COLO829 (cell line): Measurements from ENCODE around the gene OR3A1.
"Not testable (repeated sequence)": the region's sequence is repeated elsewhere in the genome, so short reads cannot be mapped to it uniquely, and the experiment has no call there.

ENCODE experiments used
- DNase-seq: peaks from one replicate; pipeline ENCODE4 v3.0.0; 2012; ENCODE audit warnings: low spot score

OR3A1 gene, protein sequence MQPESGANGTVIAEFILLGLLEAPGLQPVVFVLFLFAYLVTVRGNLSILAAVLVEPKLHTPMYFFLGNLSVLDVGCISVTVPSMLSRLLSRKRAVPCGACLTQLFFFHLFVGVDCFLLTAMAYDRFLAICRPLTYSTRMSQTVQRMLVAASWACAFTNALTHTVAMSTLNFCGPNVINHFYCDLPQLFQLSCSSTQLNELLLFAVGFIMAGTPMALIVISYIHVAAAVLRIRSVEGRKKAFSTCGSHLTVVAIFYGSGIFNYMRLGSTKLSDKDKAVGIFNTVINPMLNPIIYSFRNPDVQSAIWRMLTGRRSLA

DNA sequence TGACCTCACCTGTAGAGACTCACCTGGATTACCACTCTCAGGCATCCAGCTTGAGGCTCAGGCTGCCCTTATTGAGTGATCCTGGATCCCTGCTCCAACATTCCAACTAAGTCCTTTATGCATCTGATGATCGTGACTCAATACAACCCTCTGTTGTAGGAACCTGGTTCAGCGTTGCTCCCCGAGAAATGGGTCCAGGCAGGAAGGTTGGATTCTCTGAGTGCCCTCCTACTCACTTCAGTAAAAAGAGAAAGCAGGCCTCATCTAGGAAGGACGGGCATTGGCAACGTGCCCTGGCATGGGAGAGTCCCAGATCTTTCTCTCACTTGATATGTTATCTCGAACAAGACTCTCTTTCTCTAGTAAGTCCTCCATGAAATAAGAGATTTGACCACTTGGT, at the start of gene OR3A1:
TSS of gene OR3A1 (minus strand) at position 101 of the 400 bp plus-strand sequence. CDS start 5,778 bp downstream, outside the sequence.
- DNase-seq: no peak

DNA sequence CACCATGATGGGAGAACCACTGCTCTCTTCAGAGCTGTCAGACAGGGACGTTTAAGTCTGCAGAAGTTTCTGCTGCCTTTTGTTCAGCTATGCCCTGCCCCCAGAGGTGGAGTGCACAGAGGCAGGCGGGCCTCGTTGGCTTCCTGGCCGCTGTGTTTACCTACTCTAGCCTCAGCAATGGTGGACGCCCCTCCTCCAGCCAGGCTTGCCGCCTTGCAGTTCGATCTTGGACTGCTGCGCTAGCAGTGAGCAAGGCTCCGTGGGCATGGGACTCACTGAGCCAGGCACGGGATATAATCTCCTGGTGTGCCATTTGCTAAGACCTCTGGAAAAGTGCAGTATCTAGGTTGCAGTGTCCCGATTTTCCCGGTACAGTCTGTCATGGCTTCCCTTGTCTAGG, 44.6 kb upstream of the OR3A1 start:
- not testable (repeated sequence) for DNase-seq

DNA sequence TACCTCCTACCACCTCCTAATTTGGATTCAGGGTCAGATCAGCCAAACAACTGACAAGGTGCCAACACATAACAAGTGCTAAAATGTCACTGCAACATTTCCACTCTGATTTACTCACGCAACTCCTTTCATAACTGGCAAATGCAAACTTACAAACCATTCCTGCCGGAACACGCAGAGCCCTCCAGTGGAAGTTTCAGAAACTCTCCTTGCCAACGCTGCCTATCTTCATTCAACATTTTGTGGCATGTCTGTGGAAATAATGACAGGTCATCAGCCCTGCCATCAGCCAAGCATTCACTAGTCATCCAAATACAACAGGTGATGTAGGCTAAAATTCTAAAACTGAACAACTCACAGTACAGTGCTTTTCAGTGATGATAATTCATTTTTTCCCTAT, 37.7 kb upstream of the OR3A1 start:
- DNase-seq: no peak

DNA sequence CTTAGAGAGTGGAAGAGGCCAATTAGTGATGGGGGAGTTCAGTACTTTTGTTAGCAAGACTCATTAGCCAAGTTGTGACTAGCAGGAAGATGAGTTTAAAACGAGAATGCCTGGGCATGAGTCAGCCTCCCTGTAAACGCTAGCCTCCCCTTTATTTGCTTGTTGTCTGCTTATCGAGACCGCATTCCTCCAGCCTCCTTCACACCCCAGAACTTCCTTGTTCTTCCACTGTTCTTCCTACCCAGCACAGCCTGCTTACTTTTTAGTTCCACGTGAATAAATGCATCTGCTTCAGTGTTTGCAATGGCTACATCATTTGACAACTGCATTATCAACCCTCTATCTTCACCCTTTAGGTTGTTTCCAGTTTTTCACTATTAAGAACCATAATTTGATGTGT, 20.2 kb upstream of the OR3A1 start:
- DNase-seq: no peak

DNA sequence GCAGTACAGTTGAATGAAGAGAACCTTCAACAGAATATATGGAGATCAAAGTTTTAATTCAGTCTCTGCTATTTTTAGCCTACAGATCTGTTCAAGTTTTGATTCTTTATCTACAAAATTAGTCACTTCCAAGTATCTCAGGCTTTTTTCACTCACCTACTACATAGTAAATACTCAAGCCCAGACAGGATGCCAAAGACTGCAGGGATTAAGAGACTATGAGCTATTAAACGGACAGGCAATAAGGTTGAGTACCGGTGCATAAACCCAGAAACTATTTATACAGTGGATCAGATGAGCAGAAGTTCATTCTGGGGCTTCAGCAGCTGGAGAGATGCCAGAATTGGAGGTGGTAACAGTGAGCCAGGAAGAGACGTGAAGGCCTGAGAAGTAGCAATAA, 18.7 kb upstream of the OR3A1 start:
- no peak for DNase-seq

DNA sequence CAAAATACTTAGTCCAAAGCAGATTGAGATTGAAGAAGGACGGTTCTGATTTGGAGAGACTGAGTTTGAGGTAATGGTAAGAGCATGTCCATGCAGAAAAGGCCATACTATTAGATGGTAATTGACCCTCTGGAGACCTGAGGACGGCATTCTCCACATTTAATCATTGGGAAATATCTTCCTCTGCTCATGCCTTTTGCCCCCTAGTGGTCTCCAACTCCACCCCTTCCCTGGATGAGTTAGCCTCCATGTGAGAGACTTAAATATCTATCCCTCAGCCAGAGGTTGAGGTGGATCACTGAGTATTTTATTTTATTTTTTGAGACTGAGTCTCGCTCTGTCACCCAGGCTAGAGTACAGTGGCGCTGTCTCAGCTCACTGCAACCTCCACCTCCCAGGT, 10.4 kb upstream of the OR3A1 start:
- DNase-seq: no peak

DNA sequence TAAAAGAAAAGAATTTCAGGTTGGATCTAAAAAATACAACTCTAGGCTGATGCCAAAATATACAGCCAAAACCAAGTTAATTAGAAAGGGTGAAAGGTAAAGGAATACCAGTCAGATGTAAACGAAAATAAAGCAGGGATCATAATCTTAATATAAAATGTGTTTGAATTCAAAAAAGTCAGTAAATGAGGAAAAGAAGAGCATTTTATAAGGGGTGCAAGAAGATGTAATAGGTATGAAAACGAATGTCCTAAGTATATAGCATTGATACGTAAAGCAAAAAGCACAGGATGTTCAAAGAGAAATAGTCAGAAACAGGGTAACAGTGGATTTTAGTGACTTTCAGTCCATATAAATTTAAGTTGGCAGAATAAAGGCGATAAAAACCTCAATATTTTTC, 2.5 kb downstream of the OR3A1 start:
- no peak for DNase-seq

DNA sequence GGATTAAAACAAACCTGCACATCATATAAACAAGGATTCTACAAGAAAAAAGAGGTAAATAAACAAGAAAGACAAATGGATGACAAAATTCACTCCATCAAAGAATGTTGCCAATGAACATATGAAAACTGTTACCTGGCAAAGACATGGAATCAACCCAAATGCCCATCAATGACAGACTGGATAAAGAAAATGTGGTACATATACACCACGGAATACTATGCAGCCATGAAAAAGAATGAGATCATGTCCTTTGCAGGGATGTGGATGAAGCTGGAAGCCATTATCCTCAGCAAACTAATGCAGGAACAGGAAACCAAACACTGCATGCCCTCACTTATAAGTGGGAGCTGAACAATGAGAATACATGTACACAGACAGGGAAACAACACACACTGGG, 4.6 kb downstream of the OR3A1 start:
- DNase-seq: not testable (repeated sequence)

DNA sequence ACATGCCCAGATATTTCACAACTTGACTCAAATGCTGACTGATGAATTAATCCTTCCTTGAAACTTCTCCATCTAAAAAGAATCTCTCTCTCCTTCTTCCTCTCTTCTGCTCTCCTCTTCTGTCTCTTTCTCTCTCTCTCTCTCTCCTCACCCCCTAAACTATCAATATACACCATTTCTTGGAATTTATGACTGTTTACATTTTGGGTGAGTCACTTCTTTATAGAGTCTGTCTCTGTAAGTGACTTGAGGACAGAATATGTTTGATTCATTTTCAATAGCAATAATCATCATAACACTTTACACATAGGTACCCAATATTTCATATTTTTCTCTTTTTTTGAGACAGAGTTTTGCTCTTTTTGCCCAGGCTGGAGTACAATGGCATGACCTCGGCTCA, 15.3 kb downstream of the OR3A1 start:
- DNase-seq: no peak

DNA sequence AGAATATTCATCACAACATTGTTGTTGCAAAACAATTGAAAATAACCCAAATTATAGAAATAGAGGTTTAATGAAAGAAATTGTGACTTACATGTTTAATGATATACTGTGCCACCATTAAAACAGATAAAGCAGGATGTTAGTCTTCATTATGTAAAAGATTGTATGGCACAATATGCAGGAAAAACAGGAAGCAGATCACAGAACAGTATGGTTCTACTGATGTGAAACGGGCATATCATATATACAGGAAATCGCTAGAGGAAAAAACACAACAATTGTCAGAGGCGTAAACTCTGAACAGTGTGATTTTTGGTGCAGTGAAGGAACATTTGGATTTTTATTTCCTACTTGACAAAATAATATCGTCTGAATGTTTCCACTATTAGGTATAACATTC, 22.0 kb downstream of the OR3A1 start:
- no peak for DNase-seq

DNA sequence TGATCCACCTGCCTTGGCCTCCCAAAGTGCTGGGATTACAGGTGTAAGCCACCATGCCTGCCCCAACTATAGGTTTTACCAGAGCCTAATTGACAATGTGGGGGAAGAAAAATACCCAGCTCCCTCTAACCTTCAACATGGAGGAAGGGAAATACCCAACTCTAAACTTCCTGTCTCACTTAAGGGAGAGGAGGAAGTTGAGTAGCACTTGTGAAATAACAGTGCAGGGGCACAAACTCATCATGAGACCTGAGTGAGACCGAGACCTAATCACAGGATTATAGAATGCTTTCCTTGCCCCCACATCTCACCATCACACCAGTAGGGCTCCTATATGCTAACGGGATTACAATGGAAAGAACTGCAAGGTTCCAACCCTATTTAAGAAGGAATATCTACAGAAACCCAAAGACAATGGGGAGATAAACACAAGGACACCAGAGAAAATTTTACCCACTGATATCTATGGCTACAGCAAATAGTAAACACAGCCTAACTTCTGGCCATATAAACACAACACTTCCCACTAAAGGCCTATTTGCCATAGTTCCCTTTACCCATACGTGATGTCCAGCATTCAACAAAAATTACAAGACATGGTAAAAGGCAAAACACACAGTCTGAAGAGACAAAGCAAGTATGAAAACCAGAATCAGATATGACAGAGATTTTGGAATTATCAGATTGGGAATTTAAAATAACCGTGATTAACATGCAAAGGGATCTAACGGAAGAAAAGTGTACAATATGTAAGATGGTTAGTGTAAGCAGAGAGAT, 26.9 kb downstream of the OR3A1 start:
- DNase-seq: no peak

DNA sequence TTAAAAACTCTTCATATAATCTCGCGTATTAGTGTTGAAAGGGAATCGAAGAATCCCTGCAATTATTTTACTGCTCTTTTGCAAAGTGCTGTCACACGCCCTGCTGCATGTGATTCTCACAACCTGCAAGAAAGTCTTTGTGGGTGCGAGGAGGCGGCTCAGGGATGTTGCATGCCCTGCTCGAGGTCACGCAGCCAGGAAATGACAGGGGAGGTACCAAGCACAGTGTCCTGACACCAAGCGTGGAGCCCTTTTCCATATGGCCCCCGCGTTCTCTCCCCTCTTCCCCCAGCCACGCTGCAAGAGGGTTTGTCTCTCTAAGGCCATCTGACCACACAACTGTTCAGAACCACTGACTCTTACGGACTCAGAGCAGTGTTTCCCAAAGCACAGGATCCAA, 37.6 kb downstream of the OR3A1 start:
- DNase-seq: no peak

DNA sequence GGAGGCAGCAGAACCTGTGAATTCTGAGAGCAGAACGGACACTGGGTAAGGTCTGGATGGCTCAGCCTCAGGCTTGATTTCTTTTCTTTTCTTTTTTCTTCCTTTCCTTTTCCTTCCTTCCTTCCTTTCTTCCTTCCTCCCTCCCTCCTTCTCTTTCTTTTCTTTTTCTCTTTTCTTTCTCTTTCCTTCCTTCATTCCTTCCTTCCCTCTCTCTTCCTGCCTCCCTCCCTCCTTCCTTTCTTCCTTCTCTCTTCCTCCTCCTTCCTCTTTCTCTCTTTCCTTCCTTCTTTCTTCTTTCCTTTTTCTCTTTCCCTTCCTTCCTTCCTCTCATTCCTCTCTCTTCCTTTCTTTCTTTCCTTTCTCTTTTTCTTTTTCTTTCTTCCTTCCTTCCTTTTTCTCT, 38.0 kb downstream of the OR3A1 start:
- no peak for DNase-seq

DNA sequence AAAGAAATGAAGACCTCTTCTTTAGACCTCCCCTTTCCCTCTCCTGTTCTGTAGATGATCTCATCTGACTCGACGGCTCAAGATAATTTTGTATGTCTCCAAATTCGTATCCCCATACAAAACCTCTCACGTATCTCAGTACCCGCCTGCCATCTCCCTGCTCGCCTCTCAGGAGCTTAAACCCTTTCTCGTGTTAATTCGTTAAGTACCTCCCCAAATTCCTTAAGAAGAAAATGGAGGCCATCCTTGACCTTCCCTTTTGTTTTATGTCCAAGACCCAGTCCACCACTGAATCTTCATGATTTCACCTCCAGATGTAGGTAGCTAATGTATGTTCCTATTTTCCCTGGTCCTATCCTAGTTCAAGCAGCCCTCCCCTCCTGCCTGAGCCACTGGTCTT, 41.6 kb downstream of the OR3A1 start:
- DNase-seq: no peak

DNA sequence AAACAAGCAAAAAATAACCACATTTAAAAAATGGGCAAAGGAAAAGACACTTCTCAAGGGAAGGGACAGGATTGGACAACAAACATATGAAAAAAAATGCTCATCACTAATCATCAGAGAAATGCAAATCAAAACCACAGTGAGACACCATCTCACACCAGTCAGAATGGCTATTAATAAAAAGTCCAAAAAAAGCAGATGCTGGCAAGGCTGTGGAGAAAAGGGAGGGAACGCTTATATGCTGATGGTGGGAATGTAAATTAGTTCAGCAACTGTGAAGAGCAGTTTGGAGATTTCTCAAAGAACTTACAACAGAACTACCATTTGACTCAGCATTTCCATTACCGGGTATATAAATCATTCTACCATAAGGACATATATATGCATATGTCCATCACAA, 49.1 kb downstream of the OR3A1 start:
- not testable (repeated sequence) for DNase-seq

DNA sequence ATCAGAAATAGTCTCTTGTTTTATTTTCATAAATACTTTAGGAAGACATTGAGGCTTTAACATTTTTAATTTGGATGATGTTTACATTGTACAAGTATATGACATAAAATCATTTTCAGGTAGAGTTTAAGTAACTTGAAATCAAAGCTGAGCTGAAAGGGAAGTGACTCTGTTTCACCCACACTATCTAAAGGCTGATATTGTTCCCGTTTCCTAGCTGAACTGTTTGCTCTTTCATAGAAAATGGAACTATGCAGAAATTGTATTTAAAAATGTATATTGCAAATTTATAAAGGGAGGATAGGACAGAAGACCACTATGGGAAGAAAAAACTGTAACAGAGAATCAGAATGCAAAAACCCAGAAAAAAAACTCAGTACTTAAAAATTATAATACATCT, 53.3 kb downstream of the OR3A1 start:
- not testable (repeated sequence) for DNase-seq

DNA sequence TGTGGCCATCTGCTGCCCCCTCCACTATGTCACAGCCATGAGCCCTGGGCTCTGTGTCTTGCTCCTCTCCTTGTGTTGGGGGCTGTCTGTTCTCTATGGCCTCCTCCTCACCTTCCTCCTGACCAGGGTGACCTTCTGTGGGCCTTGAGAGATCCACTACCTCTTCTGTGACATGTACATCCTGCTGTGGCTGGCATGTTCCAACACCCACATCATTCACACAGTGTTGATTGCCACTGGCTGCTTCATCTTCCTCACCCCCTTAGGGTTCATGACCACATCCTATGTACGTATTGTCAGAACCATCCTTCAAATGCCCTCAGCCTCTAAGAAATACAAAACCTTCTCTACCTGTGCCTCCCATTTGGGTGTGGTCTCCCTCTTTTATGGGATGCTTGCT, 57.1 kb downstream of the OR3A1 start:
- not testable (repeated sequence) for DNase-seq
